Esophagus muscularis mucosa (tissue), 4 donors: ENCODE data around the gene RAMP3. TPM values are rescaled to one million over a fixed set of nuclear protein-coding genes. Genes with fewer than 3 reads are reported as not detected.

Source experiments
- DNase-seq: peaks from one replicate; pipeline ENCODE4 v3.0.0-alpha.2; 2017; ENCODE audit errors: extremely low spot score
- H3K27ac ChIP-seq, 4 donors: fragments of 200-600 bp; sonication (generic); replicated peaks in 1 of 4; 1 replicate in 3 of 4; 2 replicates in 1 of 4; pipeline ENCODE4 v1.5.1; 2016 to 2019; ENCODE audit warnings: mild to moderate bottlenecking in 1 of 4
- H3K27me3 ChIP-seq, 4 donors: fragments of 200-600 bp; sonication (generic); one replicate each; pipeline versions ENCODE4 v1.5.1 to v1.6.0; 2016 to 2019
- H3K36me3 ChIP-seq, 4 donors: fragments of 200-600 bp; sonication (generic); one replicate each; pipeline ENCODE4 v1.5.1; 2016 to 2019
- H3K4me1 ChIP-seq, 4 donors: fragments of 200-600 bp; sonication (generic); one replicate each; pipeline ENCODE4 v1.5.1; 2016 to 2019
- H3K4me3 ChIP-seq, 4 donors: fragments of 200-600 bp; sonication (generic); 1 replicate in 2 of 4; 2 replicates in 2 of 4; pipeline ENCODE4 v1.5.1; 2016 to 2019; ENCODE audit warnings: mild to moderate bottlenecking in 4 of 4, moderate library complexity in 1 of 4
- H3K9me3 ChIP-seq, 4 donors: fragments of 200-600 bp; sonication (generic); 1 replicate in 3 of 4; 2 replicates in 1 of 4; pipeline ENCODE4 v1.5.1; 2016 to 2019
- EP300 ChIP-seq: sonication (generic); formaldehyde crosslinking; IDR thresholded peaks from one replicate; pipeline ENCODE4 v1.6.1; 2017; ENCODE audit warnings: antibody characterized with exemption
- POLR2A ChIP-seq: fragments of 450-650 bp; IDR thresholded peaks from one replicate; pipeline ENCODE4 v1.6.1; 2017; ENCODE audit warnings: antibody characterized with exemption, moderate library complexity, mild to moderate bottlenecking, low read depth
- POLR2AphosphoS5 ChIP-seq, 2 donors: sonication (generic); formaldehyde crosslinking; IDR thresholded peaks; one replicate each; pipeline ENCODE4 v1.6.1; 2017; ENCODE audit warnings: antibody characterized with exemption in 2 of 2
- WGBS: methylation state at CpG from one replicate; pipeline ENCODE4 v1.1.5; 2018; 5-methylcytosine and 5-hydroxymethylcytosine counted together
- intact Hi-C: fragments of 100-400 bp; cut with DNase I; formaldehyde crosslinking; loops from one replicate; pipeline ENCODE4 v1.15.1; 2023
- total RNA-seq, 4 donors: library from RNA; depleted of rRNA; stranded (reverse); fragments of >200 nt; gene quantifications; one replicate each; pipeline versions ENCODE4 v1.1.0 to v1.2.1, GENCODE V29; 2016
- TF ChIP-seq, protein P1 (sequence below), 3 experiments: fragments of 200-600 bp in 2 of 3; fragments of 450-650 bp in 1 of 3; sonication (generic) in 2 of 3; IDR thresholded peaks; one replicate each; pipeline ENCODE4 v1.5.1; 2017 to 2019; ENCODE audit warnings: antibody characterized with exemption in 3 of 3, mild to moderate bottlenecking in 2 of 3, moderate library complexity in 1 of 3

The RAMP3 gene
- total RNA-seq, 4 donors from 2014 or later = 30.7 to 112 (median 77.2) TPM

DNA sequence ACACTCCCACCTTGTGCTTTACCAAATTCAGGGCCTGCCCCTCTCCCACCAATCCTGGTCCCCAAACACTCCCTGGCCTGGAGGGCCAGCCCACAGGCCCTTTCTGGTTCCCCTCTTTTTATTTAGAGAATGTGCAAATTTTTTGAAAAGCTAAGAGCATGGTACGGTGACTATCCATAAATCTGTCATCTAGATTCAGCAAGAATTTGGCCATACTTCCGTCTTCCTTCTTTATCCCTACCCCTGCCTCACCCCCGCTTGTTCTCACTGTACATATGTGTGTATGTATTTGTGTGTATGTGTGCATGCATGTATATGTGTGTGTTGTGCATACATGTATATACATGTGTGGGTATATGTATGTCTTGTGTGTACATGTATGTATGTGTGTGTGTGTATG lies 38.0 kb upstream of the RAMP3 start:
- no peak for DNase-seq
- Histone ChIP-seq H3K36me3 (no peaks in the 10 kb centered on the region), H3K4me3 (no peak overlapping the region), H3K27me3 (peaks cover 0 to 19% (median 0%) of the 10 kb centered on the region in 4 donors), H3K27ac (no peak overlapping the region), H3K4me1 (no peaks in the 10 kb centered on the region), H3K9me3 (no peaks in the 10 kb centered on the region)
- 91% methylated on average over 3 of the region's 3 CpGs for WGBS
- intact Hi-C loops = no loop called here
- TF ChIP-seq EP300 (no peak), POLR2AphosphoS5 (IDR thresholded peaks at IDR 0.05) (no peak), POLR2A (no peak)
- TF ChIP-seq, protein P1, sequence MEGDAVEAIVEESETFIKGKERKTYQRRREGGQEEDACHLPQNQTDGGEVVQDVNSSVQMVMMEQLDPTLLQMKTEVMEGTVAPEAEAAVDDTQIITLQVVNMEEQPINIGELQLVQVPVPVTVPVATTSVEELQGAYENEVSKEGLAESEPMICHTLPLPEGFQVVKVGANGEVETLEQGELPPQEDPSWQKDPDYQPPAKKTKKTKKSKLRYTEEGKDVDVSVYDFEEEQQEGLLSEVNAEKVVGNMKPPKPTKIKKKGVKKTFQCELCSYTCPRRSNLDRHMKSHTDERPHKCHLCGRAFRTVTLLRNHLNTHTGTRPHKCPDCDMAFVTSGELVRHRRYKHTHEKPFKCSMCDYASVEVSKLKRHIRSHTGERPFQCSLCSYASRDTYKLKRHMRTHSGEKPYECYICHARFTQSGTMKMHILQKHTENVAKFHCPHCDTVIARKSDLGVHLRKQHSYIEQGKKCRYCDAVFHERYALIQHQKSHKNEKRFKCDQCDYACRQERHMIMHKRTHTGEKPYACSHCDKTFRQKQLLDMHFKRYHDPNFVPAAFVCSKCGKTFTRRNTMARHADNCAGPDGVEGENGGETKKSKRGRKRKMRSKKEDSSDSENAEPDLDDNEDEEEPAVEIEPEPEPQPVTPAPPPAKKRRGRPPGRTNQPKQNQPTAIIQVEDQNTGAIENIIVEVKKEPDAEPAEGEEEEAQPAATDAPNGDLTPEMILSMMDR (IDR thresholded peaks at IDR 0.05) = no peak

DNA sequence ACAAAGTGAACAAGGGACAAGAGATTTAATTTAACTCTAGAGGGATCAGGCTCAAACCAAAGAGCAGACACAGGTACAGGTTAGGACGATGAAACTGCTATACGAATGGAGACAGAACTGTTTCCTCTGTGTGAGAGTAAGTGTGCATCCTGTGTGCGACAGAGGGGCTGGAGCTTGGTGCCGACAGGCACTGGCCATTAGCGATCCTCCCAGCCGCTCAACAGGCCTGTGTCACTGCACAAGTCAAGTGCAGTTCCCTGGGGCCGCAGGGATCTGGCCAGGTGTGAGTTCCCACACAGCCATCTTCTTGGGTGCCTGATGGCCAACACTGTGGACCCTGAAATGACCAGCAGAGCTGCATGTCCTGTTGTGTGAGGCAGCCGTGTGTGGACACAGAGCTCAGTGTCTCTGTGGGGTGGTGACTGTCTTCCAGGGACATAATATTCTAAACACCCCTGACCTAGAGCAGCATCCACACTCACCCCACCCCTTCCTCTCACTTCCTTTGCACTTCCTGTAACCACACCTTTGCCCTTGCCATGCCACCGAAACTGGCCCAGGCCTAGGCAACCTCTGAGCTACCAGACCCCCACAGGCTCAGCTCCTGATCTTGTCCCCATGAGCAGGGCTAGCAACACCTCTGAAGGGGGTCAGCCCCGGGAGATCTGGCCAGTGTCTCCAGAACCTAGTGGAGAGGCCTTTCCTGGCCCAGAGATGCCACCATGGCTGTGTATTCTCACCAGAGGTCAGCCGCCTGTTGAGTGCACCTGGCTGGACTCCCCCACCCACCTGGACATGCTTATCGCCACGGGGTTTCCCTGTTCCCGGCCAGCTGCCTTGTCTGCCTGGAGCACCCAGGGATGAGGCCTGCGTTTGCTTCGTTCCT lies 34.4 kb upstream of the RAMP3 start:
- intact Hi-C loops = loop anchor here (10.0 kb wide), 1 partner anchor 248 kb away; no protein-coding TSS in a partner anchor
- no peaks in the 10 kb centered on the region for H3K4me1 ChIP-seq
- H3K36me3 ChIP-seq = no peaks in the 10 kb centered on the region
- H3K4me3 ChIP-seq = no peak overlapping the region
- H3K27me3 ChIP-seq = peaks cover 0 to 10% (median 0%) of the 10 kb centered on the region in 4 donors
- no peak overlapping the region for H3K27ac ChIP-seq
- WGBS = 83% methylated on average over 13 of the region's 16 CpGs
- DNase-seq = no peak
- no peaks in the 10 kb centered on the region for H3K9me3 ChIP-seq
- TF ChIP-seq, protein P1 (IDR thresholded peaks at IDR 0.05) = no peak
- TF ChIP-seq EP300 (no peak), POLR2A (no peak), POLR2AphosphoS5 (IDR thresholded peaks at IDR 0.05) (no peak)

DNA sequence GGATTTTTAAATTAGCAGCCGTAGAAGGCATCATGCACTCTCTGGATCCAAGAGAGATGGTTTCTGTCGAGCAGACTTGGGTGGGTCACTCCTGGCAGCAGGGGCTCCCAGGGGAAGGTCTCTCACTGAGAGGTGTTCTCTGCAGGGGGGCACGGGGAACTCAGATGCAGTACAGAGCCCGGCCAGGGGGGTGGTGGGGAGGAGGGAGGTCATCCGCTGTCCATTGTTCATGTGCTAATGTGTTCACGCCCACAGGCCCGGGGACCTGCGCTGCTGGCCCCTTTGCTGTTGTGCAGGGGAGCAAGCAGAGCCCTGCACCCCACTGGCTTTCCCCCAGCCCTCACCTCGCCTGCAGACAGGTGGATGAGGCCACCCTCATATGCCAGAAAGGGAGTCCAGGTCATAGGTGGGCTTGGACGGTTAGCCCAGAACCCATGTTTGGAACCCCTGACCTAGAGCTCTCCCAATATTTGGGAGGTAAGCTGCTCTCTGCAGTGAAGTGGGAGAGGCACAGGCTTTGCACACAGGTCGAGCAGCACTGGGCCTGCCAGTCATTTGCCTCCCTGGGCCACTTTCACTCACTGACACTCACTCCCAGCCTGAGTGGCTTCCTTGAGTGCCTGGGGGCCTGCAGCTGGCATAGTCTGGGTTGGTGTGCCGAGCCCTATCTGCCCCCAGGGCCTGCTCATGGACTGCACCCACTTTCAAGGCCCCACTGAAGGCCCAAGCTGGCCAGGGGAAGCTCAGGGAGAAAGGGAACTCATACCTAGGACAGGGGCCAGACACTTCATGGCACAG lies 33.5 kb upstream of the RAMP3 start:
- H3K4me1 ChIP-seq = no peaks in the 10 kb centered on the region
- no peak overlapping the region for H3K4me3 ChIP-seq
- no peak overlapping the region for H3K27ac ChIP-seq
- DNase-seq = no peak
- no peaks in the 10 kb centered on the region for H3K9me3 ChIP-seq
- no peaks in the 10 kb centered on the region for H3K36me3 ChIP-seq
- H3K27me3 ChIP-seq = peaks cover 0 to 3% (median 0%) of the 10 kb centered on the region in 4 donors
- 79% methylated on average over 9 of the region's 12 CpGs for WGBS
- no peak for TF ChIP-seq POLR2A
- intact Hi-C loops = loop anchor here (10.0 kb wide), 1 partner anchor 249 kb away; no protein-coding TSS in a partner anchor

DNA sequence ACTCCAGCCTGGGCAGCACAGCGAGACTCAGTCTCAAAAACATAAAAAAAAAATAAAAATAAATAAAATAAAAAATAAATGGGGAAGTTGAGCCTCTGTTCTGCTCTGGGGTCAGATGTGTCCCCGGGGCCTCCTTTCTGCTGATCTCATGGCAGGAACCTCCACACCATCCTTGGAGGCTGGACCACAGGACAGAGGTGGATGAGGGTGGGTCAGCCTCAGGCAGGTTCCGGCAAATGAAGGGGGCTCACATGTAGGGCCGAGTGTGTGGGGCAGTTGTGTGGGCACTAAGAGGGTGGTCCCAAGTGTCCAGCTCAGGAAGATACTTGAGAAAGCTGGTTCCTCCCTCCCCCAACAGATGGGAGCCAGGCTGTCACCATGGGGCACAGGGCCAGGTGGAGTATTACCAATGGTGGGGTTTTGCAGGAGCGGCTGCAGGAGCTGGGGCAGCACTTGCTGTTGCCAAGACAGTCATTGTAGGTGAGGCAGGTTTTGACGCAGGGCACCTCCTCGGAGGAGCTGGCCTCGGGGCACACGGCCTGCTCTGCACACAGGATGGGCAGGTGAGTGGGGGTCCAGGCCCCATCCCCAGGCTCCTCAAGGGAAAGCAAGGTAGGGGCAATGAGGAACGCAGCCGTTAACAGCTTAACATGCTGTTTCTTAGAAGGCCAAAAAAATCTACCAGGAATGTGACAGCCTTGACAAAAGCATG lies 32.2 kb upstream of the RAMP3 start:
- Histone ChIP-seq H3K27me3 (no peaks in the 10 kb centered on the region), H3K27ac (no peak overlapping the region), H3K4me3 (no peak overlapping the region), H3K9me3 (no peaks in the 10 kb centered on the region), H3K4me1 (no peaks in the 10 kb centered on the region), H3K36me3 (no peaks in the 10 kb centered on the region)
- DNase-seq = no peak
- TF ChIP-seq POLR2A = no peak
- TF ChIP-seq POLR2AphosphoS5 (IDR thresholded peaks at IDR 0.05) = no peak
- no peak for TF ChIP-seq EP300
- TF ChIP-seq, protein P1 (IDR thresholded peaks at IDR 0.05) = no peak
- 92% methylated on average over 11 of the region's 11 CpGs for WGBS
- intact Hi-C loops = loop anchor here (10.0 kb wide), 1 partner anchor 251 kb away; no protein-coding TSS in a partner anchor
